DND-41 (cell line): Measurements from ENCODE around the gene SDR39U1.

Source experiments
- ATAC-seq: fragments of 200-7000 bp; cut with Tn5 transposase; 3 replicates; pipeline ENCODE4 v1.9.1; 2021; ENCODE audit warnings: low read depth; ENCODE audit not compliant: insufficient read depth
- DNase-seq: peaks from one replicate; pipeline ENCODE4 v3.0.0-alpha.2; 2020
- H2AFZ ChIP-seq: 2 replicates; pipeline ENCODE4 v1.6.0; 2012; ENCODE audit warnings: low read depth, low read length
- H3K27ac ChIP-seq: 2 replicates; pipeline ENCODE4 v1.5.1; 2012; ENCODE audit warnings: low read length, inconsistent platforms
- H3K27me3 ChIP-seq: fragments of 200-600 bp; sonication (generic); 2 replicates; pipeline ENCODE4 v1.6.0; 2012; ENCODE audit warnings: low read length, mild to moderate bottlenecking, inconsistent platforms; ENCODE audit not compliant: insufficient read depth, poor library complexity
- H3K36me3 ChIP-seq: 2 replicates; pipeline ENCODE4 v1.5.1; 2012; ENCODE audit warnings: low read length, inconsistent platforms; ENCODE audit not compliant: insufficient read depth
- H3K4me1 ChIP-seq: 2 replicates; pipeline ENCODE4 v1.5.1; 2012; ENCODE audit warnings: mild to moderate bottlenecking, low read length; ENCODE audit not compliant: insufficient read depth
- H3K4me2 ChIP-seq: 2 replicates; pipeline ENCODE4 v1.6.0; 2012; ENCODE audit warnings: mild to moderate bottlenecking, moderate library complexity, low read length, inconsistent platforms; ENCODE audit not compliant: insufficient read depth
- H3K4me3 ChIP-seq, 2 experiments: fragments of 200-600 bp in 1 of 2; shearing (Covaris generic) in 1 of 2; 2 replicates each; pipeline ENCODE4 v1.5.1; 2012 to 2016; ENCODE audit warnings: inconsistent platforms in 2 of 2, low read length in 2 of 2, mild to moderate bottlenecking in 2 of 2, low read depth in 1 of 2, moderate library complexity in 1 of 2
- H3K79me2 ChIP-seq: 2 replicates; pipeline ENCODE4 v1.6.0; 2012; ENCODE audit warnings: low read length, inconsistent platforms; ENCODE audit not compliant: insufficient read depth
- H3K9ac ChIP-seq: 2 replicates; pipeline ENCODE4 v1.6.0; 2012; ENCODE audit warnings: low read depth, mild to moderate bottlenecking, inconsistent platforms, low read length, moderate library complexity
- H3K9me3 ChIP-seq: 2 replicates; pipeline ENCODE4 v1.5.1; 2012; ENCODE audit warnings: low read length, moderate library complexity, mild to moderate bottlenecking, inconsistent platforms; ENCODE audit not compliant: insufficient read depth, severe bottlenecking
- H4K20me1 ChIP-seq: 2 replicates; pipeline ENCODE4 v1.6.0; 2012; ENCODE audit warnings: low read length; ENCODE audit not compliant: insufficient read depth
- EZH2 ChIP-seq: IDR thresholded peaks from 3 replicates; pipeline ENCODE4 v1.6.1; 2012; ENCODE audit warnings: borderline replicate concordance, low read depth, mild to moderate bottlenecking, moderate library complexity, low read length, inconsistent platforms; ENCODE audit not compliant: severe bottlenecking
- TF ChIP-seq, protein P1 (sequence below): IDR thresholded peaks from 2 replicates; pipeline ENCODE4 v1.5.1; 2012; ENCODE audit warnings: borderline replicate concordance, low read length, moderate library complexity, mild to moderate bottlenecking; ENCODE audit not compliant: poor library complexity, severe bottlenecking; ENCODE audit errors: extremely low read depth

SDR39U1 gene

DNA sequence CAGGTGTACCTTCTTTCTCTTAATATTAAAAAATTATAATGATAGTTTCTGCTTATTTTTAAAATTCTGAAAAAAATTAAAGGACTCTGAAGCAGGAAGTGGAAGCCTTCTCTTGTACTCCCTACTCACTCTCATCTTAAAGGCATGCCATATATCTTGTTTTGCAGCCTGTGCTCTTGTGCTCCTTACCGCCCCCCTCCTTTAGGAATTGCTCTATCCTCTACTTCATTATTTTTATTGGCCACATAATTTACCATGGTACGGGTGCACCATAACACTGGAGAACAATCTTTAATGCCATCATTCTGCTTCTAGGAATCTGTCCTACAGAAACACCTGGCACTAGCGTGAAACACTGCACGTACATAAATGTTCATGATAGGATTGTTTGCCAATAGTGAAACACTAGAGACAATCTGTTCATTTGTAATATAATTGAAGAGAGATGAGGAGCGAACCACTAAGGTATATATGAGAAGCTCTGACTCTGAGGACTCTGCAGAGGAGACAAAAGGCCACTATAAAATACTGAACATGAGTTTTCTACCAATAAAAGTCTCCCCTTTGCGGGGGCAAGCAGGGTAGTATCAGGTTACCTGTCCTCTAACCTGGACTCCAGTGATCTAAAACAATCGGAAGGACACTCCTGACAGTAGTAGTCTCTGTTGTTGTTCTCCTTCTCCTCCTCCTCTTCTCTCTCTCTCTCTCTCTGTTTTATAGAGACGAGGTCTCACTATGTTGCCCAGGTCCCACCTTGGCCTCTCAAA, 50.1 kb downstream of the SDR39U1 start:
- Histone ChIP-seq H2AFZ (no peak overlapping the region), H3K4me1 (no peaks in the 10 kb centered on the region), H3K36me3 (no peaks in the 10 kb centered on the region), H3K27ac (no peak overlapping the region), H3K79me2 (no peaks in the 10 kb centered on the region), H3K9me3 (no peaks in the 10 kb centered on the region), H3K4me3 (no peak overlapping the region), H3K4me2 (no peak overlapping the region), H3K27me3 (peaks cover 32% of the 10 kb centered on the region), H4K20me1 (no peaks in the 10 kb centered on the region), H3K9ac (no peak overlapping the region)
- no peak for TF ChIP-seq EZH2
- TF ChIP-seq, protein P1, sequence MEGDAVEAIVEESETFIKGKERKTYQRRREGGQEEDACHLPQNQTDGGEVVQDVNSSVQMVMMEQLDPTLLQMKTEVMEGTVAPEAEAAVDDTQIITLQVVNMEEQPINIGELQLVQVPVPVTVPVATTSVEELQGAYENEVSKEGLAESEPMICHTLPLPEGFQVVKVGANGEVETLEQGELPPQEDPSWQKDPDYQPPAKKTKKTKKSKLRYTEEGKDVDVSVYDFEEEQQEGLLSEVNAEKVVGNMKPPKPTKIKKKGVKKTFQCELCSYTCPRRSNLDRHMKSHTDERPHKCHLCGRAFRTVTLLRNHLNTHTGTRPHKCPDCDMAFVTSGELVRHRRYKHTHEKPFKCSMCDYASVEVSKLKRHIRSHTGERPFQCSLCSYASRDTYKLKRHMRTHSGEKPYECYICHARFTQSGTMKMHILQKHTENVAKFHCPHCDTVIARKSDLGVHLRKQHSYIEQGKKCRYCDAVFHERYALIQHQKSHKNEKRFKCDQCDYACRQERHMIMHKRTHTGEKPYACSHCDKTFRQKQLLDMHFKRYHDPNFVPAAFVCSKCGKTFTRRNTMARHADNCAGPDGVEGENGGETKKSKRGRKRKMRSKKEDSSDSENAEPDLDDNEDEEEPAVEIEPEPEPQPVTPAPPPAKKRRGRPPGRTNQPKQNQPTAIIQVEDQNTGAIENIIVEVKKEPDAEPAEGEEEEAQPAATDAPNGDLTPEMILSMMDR = no peak
- no peak for DNase-seq
- no peak for ATAC-seq

DNA sequence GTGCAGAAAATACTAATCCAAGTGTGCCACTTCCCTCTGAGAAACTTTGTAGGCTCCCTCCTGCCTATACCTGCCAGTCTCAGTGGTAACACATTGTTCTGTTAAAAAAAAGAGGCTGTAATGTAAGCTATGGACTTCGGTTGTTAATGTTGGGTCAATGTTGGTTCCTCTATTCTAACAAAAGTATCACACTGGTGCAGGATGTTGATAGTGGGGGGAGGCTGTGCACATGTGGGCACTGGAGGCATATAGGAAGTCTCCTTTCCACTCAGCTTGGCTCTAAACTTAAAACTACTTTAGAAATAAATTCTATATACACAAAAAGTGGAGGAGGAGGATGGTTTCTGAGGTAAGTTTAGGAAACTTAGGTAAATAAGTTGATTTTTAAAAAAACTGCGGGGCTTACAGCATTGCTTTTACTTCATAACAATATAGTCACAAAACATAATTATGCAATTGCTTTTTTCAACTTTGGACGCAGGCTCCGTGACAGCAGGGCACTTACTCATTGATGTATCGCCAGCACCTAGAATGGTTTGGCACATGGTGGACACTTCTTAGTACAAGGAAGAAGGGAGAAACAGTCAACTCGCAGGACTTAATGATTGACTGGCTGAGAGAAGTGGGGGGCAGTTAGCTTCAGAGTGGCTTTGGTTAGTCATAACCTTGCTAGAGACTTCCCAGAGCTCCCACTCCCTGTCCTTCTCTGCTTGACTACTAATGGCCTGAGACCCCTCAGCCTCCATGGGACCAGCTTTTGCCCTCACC, 51.7 kb downstream of the SDR39U1 start:
- Histone ChIP-seq H3K4me2 (no peak overlapping the region), H3K27me3 (peaks cover 18% of the 10 kb centered on the region), H3K4me3 (no peak overlapping the region), H3K9ac (no peak overlapping the region), H3K9me3 (no peaks in the 10 kb centered on the region), H2AFZ (no peak overlapping the region), H3K27ac (no peak overlapping the region), H3K4me1 (no peaks in the 10 kb centered on the region), H3K79me2 (no peaks in the 10 kb centered on the region), H4K20me1 (no peaks in the 10 kb centered on the region), H3K36me3 (no peaks in the 10 kb centered on the region)
- TF ChIP-seq EZH2 = no peak
- TF ChIP-seq, protein P1 = no peak
- ATAC-seq (no peak), DNase-seq (no peak)
